Measurements from ENCODE around the gene PGM1.

Gene PGM1

GRCh38 chr1:63640633-63641567 is 47.7 kb downstream of the PGM1 start:
- no peaks in the 10 kb centered on the region for H3K9me3 ChIP-seq (ENCODE audit: control insufficient read depth in 2 of 2, low read length in 2 of 2)
- peaks cover 18 to 25% of the 10 kb centered on the region in 2 donors for H3K4me1 ChIP-seq (ENCODE audit: control insufficient read depth in 2 of 2, insufficient read depth in 2 of 2, low read length in 2 of 2)
- no peaks in the 10 kb centered on the region for H3K27me3 ChIP-seq (ENCODE audit: control insufficient read depth in 2 of 2, insufficient read depth in 2 of 2, low read length in 2 of 2)
- H3K9ac ChIP-seq (ENCODE audit: low read depth in 1 of 2, low read length in 2 of 2), result no peak overlapping the region
- H3K36me3 ChIP-seq (ENCODE audit: control insufficient read depth in 2 of 2, insufficient read depth in 2 of 2, low read length in 2 of 2), result peaks cover 24 to 35% of the 10 kb centered on the region in 2 donors
- peak overlapping the region; percentile 68 to 72 for H3K27ac ChIP-seq (ENCODE audit: low read depth in 2 of 2, low read length in 2 of 2)
- peak overlapping the region in 1 of 2 donors; percentile 13 for H3K4me3 ChIP-seq (ENCODE audit: low read length in 2 of 2)

- H3K9me3 ChIP-seq (ENCODE audit: control insufficient read depth in 2 of 2, low read length in 2 of 2), result no peaks in the 10 kb centered on the region
- no peaks in the 10 kb centered on the region for H3K27me3 ChIP-seq (ENCODE audit: control insufficient read depth in 2 of 2, insufficient read depth in 2 of 2, low read length in 2 of 2)
- peak overlapping the region in 1 of 2 donors; percentile 13 for H3K4me3 ChIP-seq (ENCODE audit: low read length in 2 of 2)
- peaks cover 18 to 25% of the 10 kb centered on the region in 2 donors for H3K4me1 ChIP-seq (ENCODE audit: control insufficient read depth in 2 of 2, insufficient read depth in 2 of 2, low read length in 2 of 2)
- H3K36me3 ChIP-seq (ENCODE audit: control insufficient read depth in 2 of 2, insufficient read depth in 2 of 2, low read length in 2 of 2), result peaks cover 17 to 29% of the 10 kb centered on the region in 2 donors
- H3K9ac ChIP-seq (ENCODE audit: low read depth in 1 of 2, low read length in 2 of 2), result no peak overlapping the region
- peak overlapping the region; percentile 68 to 72 for H3K27ac ChIP-seq (ENCODE audit: low read depth in 2 of 2, low read length in 2 of 2)
These were observed 48.4 kb downstream of the PGM1 start for GRCh38 chr1:63641615-63642014.

DNA sequence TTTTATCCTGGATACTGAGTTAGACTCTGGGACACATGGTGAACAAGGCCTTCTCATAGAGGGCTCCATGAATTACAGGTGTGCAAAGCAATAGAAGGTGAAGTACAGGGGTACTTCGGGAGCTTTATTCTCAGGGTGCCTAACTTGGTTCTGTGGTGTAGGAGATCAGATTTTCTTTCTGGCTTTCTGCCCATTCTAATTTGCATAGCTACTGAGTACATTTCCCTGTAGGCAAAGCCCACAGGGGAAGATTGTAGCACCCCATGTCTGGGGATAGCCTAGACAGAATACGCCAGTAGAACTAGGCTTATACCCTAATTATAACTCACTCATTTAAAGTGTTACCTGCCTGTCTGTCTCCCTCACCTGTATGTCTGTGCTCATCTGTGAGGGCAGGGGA is 49.7 kb downstream of the PGM1 start:
- H3K27me3 ChIP-seq (ENCODE audit: control insufficient read depth in 2 of 2, insufficient read depth in 2 of 2, low read length in 2 of 2), result no peaks in the 10 kb centered on the region
- H3K9ac ChIP-seq (ENCODE audit: low read depth in 1 of 2, low read length in 2 of 2), result no peak overlapping the region
- H3K4me1 ChIP-seq (ENCODE audit: control insufficient read depth in 2 of 2, insufficient read depth in 2 of 2, low read length in 2 of 2), result peaks cover 18 to 25% of the 10 kb centered on the region in 2 donors
- H3K36me3 ChIP-seq (ENCODE audit: control insufficient read depth in 2 of 2, insufficient read depth in 2 of 2, low read length in 2 of 2), result peaks cover 14 to 20% of the 10 kb centered on the region in 2 donors
- H3K9me3 ChIP-seq (ENCODE audit: control insufficient read depth in 2 of 2, low read length in 2 of 2), result no peaks in the 10 kb centered on the region
- no peak overlapping the region for H3K27ac ChIP-seq (ENCODE audit: low read depth in 2 of 2, low read length in 2 of 2)
- no peak overlapping the region for H3K4me3 ChIP-seq (ENCODE audit: low read length in 2 of 2)

- Histone ChIP-seq H3K27ac (ENCODE audit: low read depth in 2 of 2, low read length in 2 of 2) (peak overlapping the region in 1 of 2 donors; percentile 3), H3K36me3 (ENCODE audit: control insufficient read depth in 2 of 2, insufficient read depth in 2 of 2, low read length in 2 of 2) (peaks cover 19 to 20% of the 10 kb centered on the region in 2 donors), H3K4me3 (ENCODE audit: low read length in 2 of 2) (no peak overlapping the region), H3K4me1 (ENCODE audit: control insufficient read depth in 2 of 2, insufficient read depth in 2 of 2, low read length in 2 of 2) (peaks cover 18 to 25% of the 10 kb centered on the region in 2 donors), H3K27me3 (ENCODE audit: control insufficient read depth in 2 of 2, insufficient read depth in 2 of 2, low read length in 2 of 2) (no peaks in the 10 kb centered on the region), H3K9ac (ENCODE audit: low read depth in 1 of 2, low read length in 2 of 2) (no peak overlapping the region), H3K9me3 (ENCODE audit: control insufficient read depth in 2 of 2, low read length in 2 of 2) (no peaks in the 10 kb centered on the region)
These were observed 50.3 kb downstream of the PGM1 start for GRCh38 chr1:63643517-63643916.

- Histone ChIP-seq H3K4me3 (ENCODE audit: low read length in 2 of 2) (no peak overlapping the region), H3K27me3 (ENCODE audit: control insufficient read depth in 2 of 2, insufficient read depth in 2 of 2, low read length in 2 of 2) (no peaks in the 10 kb centered on the region), H3K9me3 (ENCODE audit: control insufficient read depth in 2 of 2, low read length in 2 of 2) (no peaks in the 10 kb centered on the region), H3K27ac (ENCODE audit: low read depth in 2 of 2, low read length in 2 of 2) (no peak overlapping the region), H3K9ac (ENCODE audit: low read depth in 1 of 2, low read length in 2 of 2) (no peak overlapping the region), H3K36me3 (ENCODE audit: control insufficient read depth in 2 of 2, insufficient read depth in 2 of 2, low read length in 2 of 2) (peaks cover 16 to 24% of the 10 kb centered on the region in 2 donors), H3K4me1 (ENCODE audit: control insufficient read depth in 2 of 2, insufficient read depth in 2 of 2, low read length in 2 of 2) (peaks cover 18 to 25% of the 10 kb centered on the region in 2 donors)
These were observed 50.7 kb downstream of the PGM1 start for GRCh38 chr1:63643926-63644325.

DNA sequence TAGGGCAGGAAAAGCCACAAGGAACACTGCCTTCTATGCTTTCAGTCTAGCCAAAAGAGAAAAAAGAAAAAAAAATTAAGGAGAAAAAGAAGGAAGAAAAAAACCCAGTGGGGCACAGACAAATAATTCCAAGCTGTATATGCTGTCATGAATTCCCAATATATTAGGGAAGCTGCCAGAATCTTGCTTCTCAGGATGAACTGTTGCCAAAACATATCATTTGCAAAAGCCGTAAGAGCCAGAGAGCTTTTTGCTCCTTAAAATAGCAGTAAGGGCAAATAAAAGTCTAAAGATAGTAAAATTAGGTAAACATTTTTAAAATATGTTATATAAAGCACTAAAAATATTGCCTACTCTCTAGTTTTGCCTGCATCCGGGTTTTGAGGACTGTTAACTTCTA is 52.1 kb downstream of the PGM1 start:
- Histone ChIP-seq H3K9me3 (ENCODE audit: control insufficient read depth in 2 of 2, low read length in 2 of 2) (no peaks in the 10 kb centered on the region), H3K4me1 (ENCODE audit: control insufficient read depth in 2 of 2, insufficient read depth in 2 of 2, low read length in 2 of 2) (peaks cover 17 to 23% of the 10 kb centered on the region in 2 donors), H3K27ac (ENCODE audit: low read depth in 2 of 2, low read length in 2 of 2) (no peak overlapping the region), H3K9ac (ENCODE audit: low read depth in 1 of 2, low read length in 2 of 2) (no peak overlapping the region), H3K4me3 (ENCODE audit: low read length in 2 of 2) (no peak overlapping the region), H3K36me3 (ENCODE audit: control insufficient read depth in 2 of 2, insufficient read depth in 2 of 2, low read length in 2 of 2) (peaks cover 9 to 30% of the 10 kb centered on the region in 2 donors), H3K27me3 (ENCODE audit: control insufficient read depth in 2 of 2, insufficient read depth in 2 of 2, low read length in 2 of 2) (no peaks in the 10 kb centered on the region)

- Histone ChIP-seq H3K4me3 (ENCODE audit: low read length in 2 of 2) (no peak overlapping the region), H3K27ac (ENCODE audit: low read depth in 2 of 2, low read length in 2 of 2) (no peak overlapping the region), H3K27me3 (ENCODE audit: control insufficient read depth in 2 of 2, insufficient read depth in 2 of 2, low read length in 2 of 2) (no peaks in the 10 kb centered on the region), H3K9me3 (ENCODE audit: control insufficient read depth in 2 of 2, low read length in 2 of 2) (no peaks in the 10 kb centered on the region), H3K9ac (ENCODE audit: low read depth in 1 of 2, low read length in 2 of 2) (no peak overlapping the region), H3K4me1 (ENCODE audit: control insufficient read depth in 2 of 2, insufficient read depth in 2 of 2, low read length in 2 of 2) (peaks cover under 1 to 5% of the 10 kb centered on the region in 2 donors), H3K36me3 (ENCODE audit: control insufficient read depth in 2 of 2, insufficient read depth in 2 of 2, low read length in 2 of 2) (peaks cover 12 to 43% of the 10 kb centered on the region in 2 donors)
These were observed 55.5 kb downstream of the PGM1 start for GRCh38 chr1:63648689-63649088.

DNA sequence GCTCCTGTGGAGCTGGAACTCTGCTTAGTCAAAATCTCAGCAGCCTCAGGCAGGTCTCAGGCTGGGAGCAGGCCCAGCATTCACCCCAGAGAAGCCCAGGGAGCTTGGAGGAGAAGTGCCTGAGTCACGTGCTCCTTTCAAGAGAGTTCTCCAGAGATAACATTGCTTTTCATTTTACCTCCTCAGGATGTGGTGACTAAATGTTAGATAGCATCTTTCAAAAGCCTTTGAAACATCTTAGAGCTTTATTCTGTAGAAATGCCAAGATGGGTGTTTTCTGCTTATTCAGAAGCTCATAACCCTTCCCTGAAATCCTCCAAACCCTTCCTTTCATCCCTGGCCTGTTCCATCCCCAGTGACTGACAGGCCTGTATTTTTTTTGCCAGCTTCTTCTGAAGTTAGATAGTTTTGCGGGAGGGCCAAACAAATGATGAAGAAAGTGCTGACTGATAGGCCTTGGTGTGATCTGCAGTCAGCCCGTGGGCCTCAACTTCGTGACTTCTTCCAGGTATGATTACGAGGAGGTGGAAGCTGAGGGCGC is 58.0 kb downstream of the PGM1 start:
- Histone ChIP-seq H3K36me3 (ENCODE audit: control insufficient read depth in 2 of 2, insufficient read depth in 2 of 2, low read length in 2 of 2) (peaks cover 18 to 57% of the 10 kb centered on the region in 2 donors), H3K4me1 (ENCODE audit: control insufficient read depth in 2 of 2, insufficient read depth in 2 of 2, low read length in 2 of 2) (no peaks in the 10 kb centered on the region), H3K9ac (ENCODE audit: low read depth in 1 of 2, low read length in 2 of 2) (no peak overlapping the region), H3K4me3 (ENCODE audit: low read length in 2 of 2) (no peak overlapping the region), H3K27me3 (ENCODE audit: control insufficient read depth in 2 of 2, insufficient read depth in 2 of 2, low read length in 2 of 2) (no peaks in the 10 kb centered on the region), H3K27ac (ENCODE audit: low read depth in 2 of 2, low read length in 2 of 2) (no peak overlapping the region), H3K9me3 (ENCODE audit: control insufficient read depth in 2 of 2, low read length in 2 of 2) (no peaks in the 10 kb centered on the region)

DNA sequence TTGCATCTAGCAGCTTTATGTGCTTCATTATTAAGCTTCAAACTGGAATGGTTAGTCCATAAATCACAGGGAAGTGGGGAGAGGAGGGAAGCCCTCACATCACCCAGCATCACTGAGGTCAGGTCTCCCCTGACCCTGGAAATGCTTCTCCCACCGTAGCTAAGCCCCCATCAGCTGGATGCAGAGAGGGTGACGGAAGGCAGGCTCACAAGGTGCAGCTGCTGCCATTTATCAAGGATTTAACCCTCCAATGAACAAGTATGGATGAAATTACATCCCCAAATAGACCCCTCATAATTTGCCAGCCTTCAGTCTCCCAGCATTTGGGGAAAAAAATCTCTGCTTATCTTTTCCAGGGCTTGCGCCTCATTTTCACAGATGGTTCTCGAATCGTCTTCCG is 60.8 kb downstream of the PGM1 start:
- Histone ChIP-seq H3K9ac (ENCODE audit: low read depth in 1 of 2, low read length in 2 of 2) (no peak overlapping the region), H3K4me3 (ENCODE audit: low read length in 2 of 2) (no peak overlapping the region), H3K27ac (ENCODE audit: low read depth in 2 of 2, low read length in 2 of 2) (no peak overlapping the region), H3K27me3 (ENCODE audit: control insufficient read depth in 2 of 2, insufficient read depth in 2 of 2, low read length in 2 of 2) (no peaks in the 10 kb centered on the region), H3K9me3 (ENCODE audit: control insufficient read depth in 2 of 2, low read length in 2 of 2) (no peaks in the 10 kb centered on the region), H3K36me3 (ENCODE audit: control insufficient read depth in 2 of 2, insufficient read depth in 2 of 2, low read length in 2 of 2) (peaks cover 19 to 46% of the 10 kb centered on the region in 2 donors), H3K4me1 (ENCODE audit: control insufficient read depth in 2 of 2, insufficient read depth in 2 of 2, low read length in 2 of 2) (no peaks in the 10 kb centered on the region)

DNA sequence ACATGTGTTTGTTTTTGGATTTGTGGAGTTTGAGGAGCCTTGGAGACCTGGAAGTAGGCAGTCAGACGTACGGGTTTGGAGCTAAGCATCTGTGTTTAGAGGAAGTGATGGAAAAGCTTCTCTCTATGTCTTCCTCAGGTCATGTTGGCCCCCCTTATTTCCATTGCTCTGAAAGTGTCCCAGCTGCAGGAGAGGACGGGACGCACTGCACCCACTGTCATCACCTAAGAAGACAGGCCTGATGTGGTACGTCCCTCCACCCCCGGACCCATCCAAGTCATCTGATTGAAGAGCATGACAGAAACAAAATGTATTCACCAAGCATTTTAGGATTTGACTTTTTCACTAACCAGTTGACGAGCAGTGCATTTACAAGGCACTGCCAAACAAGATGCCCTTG is 66.2 kb downstream of the PGM1 start:
- Histone ChIP-seq H3K27me3 (ENCODE audit: control insufficient read depth in 2 of 2, insufficient read depth in 2 of 2, low read length in 2 of 2) (no peaks in the 10 kb centered on the region), H3K4me1 (ENCODE audit: control insufficient read depth in 2 of 2, insufficient read depth in 2 of 2, low read length in 2 of 2) (no peaks in the 10 kb centered on the region), H3K36me3 (ENCODE audit: control insufficient read depth in 2 of 2, insufficient read depth in 2 of 2, low read length in 2 of 2) (peaks cover 21 to 27% of the 10 kb centered on the region in 2 donors), H3K4me3 (ENCODE audit: low read length in 2 of 2) (no peak overlapping the region), H3K9me3 (ENCODE audit: control insufficient read depth in 2 of 2, low read length in 2 of 2) (no peaks in the 10 kb centered on the region), H3K9ac (ENCODE audit: low read depth in 1 of 2, low read length in 2 of 2) (no peak overlapping the region), H3K27ac (ENCODE audit: low read depth in 2 of 2, low read length in 2 of 2) (no peak overlapping the region)

Data from mucosa of rectum (tissue), 2 donors.